Activated CD4-positive, alpha-beta memory T cell treated with anti-CD3 and anti-CD28 coated beads for 36 hours (primary cell): ENCODE measurements around the gene UBE2L3. TPM values are rescaled to one million over a fixed set of nuclear protein-coding genes. Genes with fewer than 3 reads are reported as not detected.
"Not testable (repeated sequence)": the region's sequence is repeated elsewhere in the genome, so short reads cannot be mapped to it uniquely, and the experiment has no call there.

ENCODE experiments used
- CTCF ChIA-PET: fragments of 350-600 bp; sonication (Branson Sonifier 250); formaldehyde crosslinking; loops from one replicate; lab custom pipeline; 2021; ENCODE audit warnings: antibody characterized with exemption, inconsistent platforms; lab: Charles Lee
- POLR2A ChIA-PET: fragments of 350-600 bp; sonication (Branson Sonifier 250); formaldehyde crosslinking; loops from one replicate; lab custom pipeline; 2021; ENCODE audit warnings: antibody characterized with exemption; lab: Charles Lee
- DNase-seq: peaks from one replicate; pipeline ENCODE4 v3.0.0-alpha.2; 2020
- H3K27ac Mint-ChIP-seq: one replicate; pipeline ENCODE4 v1.8.0; 2021; ENCODE audit warnings: mixed read lengths
- H3K27me3 Mint-ChIP-seq: one replicate; pipeline ENCODE4 v1.8.0; 2021; ENCODE audit warnings: mixed read lengths
- H3K36me3 Mint-ChIP-seq: one replicate; pipeline ENCODE4 v1.8.0; 2021; ENCODE audit warnings: mixed read lengths
- H3K4me1 Mint-ChIP-seq: one replicate; pipeline ENCODE4 v1.8.0; 2021; ENCODE audit warnings: low read depth, mixed read lengths
- H3K4me3 Mint-ChIP-seq: one replicate; pipeline ENCODE4 v1.8.0; 2021; ENCODE audit warnings: mild to moderate bottlenecking, mixed read lengths
- H3K9me3 Mint-ChIP-seq: one replicate; pipeline ENCODE4 v1.8.0; 2021; ENCODE audit warnings: mixed read lengths
- intact Hi-C: fragments of 100-400 bp; cut with micrococcal nuclease; formaldehyde crosslinking; loops from one replicate; pipeline ENCODE4 v1.15.1; 2023
- total RNA-seq, 2 experiments: library from RNA; stranded (reverse); gene quantifications; one replicate each; pipeline ENCODE4 v1.2.3, GENCODE V29; 2021

Gene UBE2L3
- total RNA-seq, 2 experiments from 2014 or later, result 52.4 to 53.1 TPM

- Mint-ChIP-seq H3K27me3 (peaks cover 3% of the 10 kb centered on the region), H3K4me3 (peak within 1 kb of the TSS; percentile 87), H3K27ac (peak within 1 kb of the TSS; percentile 69), H3K36me3 (peaks cover 20% of the 10 kb centered on the region), H3K4me1 (peaks cover 29% of the 10 kb centered on the region), H3K9me3 (no peaks in the 10 kb centered on the region)
- DNase-seq, result peak; percentile 99
- CTCF ChIA-PET, result interaction anchor here (0.6 to 3.8 kb wide), 16 partner anchors 11 to 311 kb away, joined by 3 to 151 read pairs (median 6); partner anchors contain the start of genes CCDC116, PPM1F and YDJC
- intact Hi-C loops, result loop anchor here (1.0 kb wide), 3 partner anchors 9 to 75 kb away; partner anchors contain the start of genes UBE2L3 and YDJC
- POLR2A ChIA-PET, result interaction anchor here (0.5 to 3.1 kb wide), 7 partner anchors 8 to 1533 kb away, joined by 3 to 46 read pairs (median 5); partner anchors contain the start of genes CCDC116 and YDJC
Measured at GRCh38 chr22:21641789-21642583, 74.5 kb downstream of the UBE2L3 start, which contains the start of gene SDF2L1. Gene SDF2L1, plus strand, starts transcription at chr22:21642302. Its CDS starts 35 bp downstream, at chr22:21642337.

- POLR2A ChIA-PET, result interaction anchor here (0.8 to 3.1 kb wide), 6 partner anchors 9 to 55 kb away, joined by 3 to 46 read pairs (median 8); partner anchors contain the start of genes CCDC116 and YDJC
- CTCF ChIA-PET, result interaction anchor here (0.5 to 3.8 kb wide), 19 partner anchors 10 to 310 kb away, joined by 3 to 151 read pairs (median 5); partner anchors contain the start of genes CCDC116, PPM1F, YDJC and YPEL1
- intact Hi-C loops, result loop anchor here (1.0 kb wide), 3 partner anchors 8 to 76 kb away; partner anchors contain the start of genes UBE2L3 and YDJC
- H3K4me1 Mint-ChIP-seq, result peaks cover 29% of the 10 kb centered on the region
- peak overlapping the region; percentile 69 for H3K27ac Mint-ChIP-seq
- DNase-seq, result peak; percentile 77
- H3K9me3 Mint-ChIP-seq, result no peaks in the 10 kb centered on the region
- peaks cover 20% of the 10 kb centered on the region for H3K36me3 Mint-ChIP-seq
- peaks cover 3% of the 10 kb centered on the region for H3K27me3 Mint-ChIP-seq
- H3K4me3 Mint-ChIP-seq, result peak overlapping the region; percentile 87
Measured at GRCh38 chr22:21642584-21643448, 75.3 kb downstream of the UBE2L3 start.

GRCh38 chr22:21643533-21644357 lies 76.2 kb downstream of the UBE2L3 start:
- ChIA-PET POLR2A (interaction anchor here (0.8 to 3.1 kb wide), 3 partner anchors 9 to 15 kb away, joined by 4 to 46 read pairs (median 29); partner anchors contain the start of gene YDJC), CTCF (interaction anchor here (0.5 to 3.8 kb wide), 14 partner anchors 9 to 127 kb away, joined by 3 to 151 read pairs (median 6); partner anchors contain the start of genes CCDC116, YDJC and YPEL1)
- Mint-ChIP-seq H3K36me3 (peaks cover 20% of the 10 kb centered on the region), H3K27ac (no peak overlapping the region), H3K27me3 (peaks cover 3% of the 10 kb centered on the region), H3K4me3 (peak overlapping the region; percentile 87), H3K4me1 (peaks cover 29% of the 10 kb centered on the region), H3K9me3 (no peaks in the 10 kb centered on the region)
- DNase-seq, result peak; percentile 35
- intact Hi-C loops, result no loop called here

- H3K36me3 Mint-ChIP-seq, result peaks cover 24% of the 10 kb centered on the region
- peaks cover 31% of the 10 kb centered on the region for H3K4me1 Mint-ChIP-seq
- POLR2A ChIA-PET, result interaction anchor here (0.8 kb wide), 1 partner anchor 16 kb away, joined by 3 read pairs; no protein-coding TSS in a partner anchor
- CTCF ChIA-PET, result interaction anchor here (0.9 to 5.6 kb wide), 8 partner anchors 10 to 542 kb away, joined by 3 to 82 read pairs (median 6); partner anchors contain the start of genes CCDC116 and YDJC
- intact Hi-C loops, H3K27ac Mint-ChIP-seq, H3K9me3 Mint-ChIP-seq, DNase-seq, H3K27me3 Mint-ChIP-seq, H3K4me3 Mint-ChIP-seq: not testable (repeated sequence)
Measured at GRCh38 chr22:21645513-21645912, 78.0 kb downstream of the UBE2L3 start.

GRCh38 chr22:21646608-21647590 lies 79.4 kb downstream of the UBE2L3 start:
- Mint-ChIP-seq H3K27ac (no peak overlapping the region), H3K36me3 (peaks cover 24% of the 10 kb centered on the region), H3K4me3 (no peak overlapping the region), H3K9me3 (no peaks in the 10 kb centered on the region), H3K4me1 (peaks cover 34% of the 10 kb centered on the region), H3K27me3 (peaks cover under 1% of the 10 kb centered on the region)
- intact Hi-C loops, result no loop called here
- DNase-seq, result peak; percentile 87
- CTCF ChIA-PET, result interaction anchor here (0.6 to 5.6 kb wide), 24 partner anchors 9 to 543 kb away, joined by 3 to 82 read pairs (median 4); partner anchors contain the start of genes CCDC116, PPIL2, PPM1F and YDJC
- POLR2A ChIA-PET, result interaction anchor here (0.9 kb wide), 1 partner anchor 20 kb away, joined by 3 read pairs; no protein-coding TSS in a partner anchor

GRCh38 chr22:21650280-21650679 lies 82.8 kb downstream of the UBE2L3 start:
- Mint-ChIP-seq H3K27me3 (no peaks in the 10 kb centered on the region), H3K4me1 (peaks cover 22% of the 10 kb centered on the region), H3K36me3 (peaks cover 20% of the 10 kb centered on the region), H3K4me3 (peak overlapping the region; percentile 85), H3K27ac (no peak overlapping the region), H3K9me3 (no peaks in the 10 kb centered on the region)
- CTCF ChIA-PET, result interaction anchor here (0.6 to 4.5 kb wide), 2 partner anchors 8 to 225 kb away, joined by 4 to 30 read pairs; partner anchors contain the start of gene SDF2L1
- POLR2A ChIA-PET, result no interaction called here
- no peak for DNase-seq
- intact Hi-C loops, result loop anchor here (5.0 kb wide), 1 partner anchor 87 kb away; the partner anchor contains the start of gene YPEL1

GRCh38 chr22:21650823-21651520 lies 83.5 kb downstream of the UBE2L3 start:
- POLR2A ChIA-PET, result interaction anchor here (3.5 kb wide), 1 partner anchor 8 kb away, joined by 29 read pairs; the partner anchor contains the start of gene SDF2L1
- H3K4me1 Mint-ChIP-seq, result peaks cover 22% of the 10 kb centered on the region
- H3K9me3 Mint-ChIP-seq, result no peaks in the 10 kb centered on the region
- H3K36me3 Mint-ChIP-seq, result peaks cover 18% of the 10 kb centered on the region
- intact Hi-C loops, result loop anchor here (1.0 to 5.0 kb wide), 2 partner anchors 9 to 86 kb away; partner anchors contain the start of genes SDF2L1 and YPEL1
- peak overlapping the region; percentile 77 for H3K27ac Mint-ChIP-seq
- CTCF ChIA-PET, result interaction anchor here (4.5 kb wide), 1 partner anchor 8 kb away, joined by 30 read pairs; the partner anchor contains the start of gene SDF2L1
- DNase-seq, result no peak
- H3K4me3 Mint-ChIP-seq, result peak overlapping the region; percentile 85
- no peaks in the 10 kb centered on the region for H3K27me3 Mint-ChIP-seq

GRCh38 chr22:21651521-21652009 lies 84.1 kb downstream of the UBE2L3 start:
- ChIA-PET CTCF (interaction anchor here (4.5 kb wide), 1 partner anchor 9 kb away, joined by 30 read pairs; the partner anchor contains the start of gene SDF2L1), POLR2A (interaction anchor here (3.5 kb wide), 1 partner anchor 9 kb away, joined by 29 read pairs; the partner anchor contains the start of gene SDF2L1)
- Mint-ChIP-seq H3K36me3 (peaks cover 13% of the 10 kb centered on the region), H3K9me3 (no peaks in the 10 kb centered on the region), H3K4me3 (peak overlapping the region; percentile 85), H3K27me3 (no peaks in the 10 kb centered on the region), H3K4me1 (peaks cover 19% of the 10 kb centered on the region), H3K27ac (peak overlapping the region; percentile 77)
- intact Hi-C loops, result loop anchor here (1.0 to 5.0 kb wide), 2 partner anchors 9 to 86 kb away; partner anchors contain the start of genes SDF2L1 and YPEL1
- DNase-seq, result peak; percentile 31
